Type B pancreatic cell (in vitro differentiated cells): ENCODE data around the gene RAB40A. TPM values are rescaled to one million over a fixed set of nuclear protein-coding genes. Genes with fewer than 3 reads are reported as not detected.
"Not testable (repeated sequence)": the region's sequence is repeated elsewhere in the genome, so short reads cannot be mapped to it uniquely, and the experiment has no call there.

Experiments
- DNase-seq: peaks from one replicate; pipeline ENCODE4 v3.0.0; 2021; ENCODE audit warnings: mixed read lengths; ENCODE audit not compliant: unreplicated experiment; ENCODE audit errors: extremely low spot score
- H3K27ac Mint-ChIP-seq: 2 replicates; pipeline ENCODE4 v1.8.0; 2021; ENCODE audit warnings: mild to moderate bottlenecking, mixed read lengths
- H3K27me3 Mint-ChIP-seq: 2 replicates; pipeline ENCODE4 v1.8.0; 2021; ENCODE audit warnings: mixed read lengths
- H3K36me3 Mint-ChIP-seq: 2 replicates; pipeline ENCODE4 v1.8.0; 2021; ENCODE audit warnings: mixed read lengths
- H3K4me1 Mint-ChIP-seq: one replicate; pipeline ENCODE4 v1.8.0; 2021; ENCODE audit warnings: mixed read lengths; ENCODE audit not compliant: unreplicated experiment
- H3K4me3 Mint-ChIP-seq: 2 replicates; pipeline ENCODE4 v1.8.0; 2021; ENCODE audit warnings: mild to moderate bottlenecking, mixed read lengths
- H3K9me3 Mint-ChIP-seq: 2 replicates; pipeline ENCODE4 v1.8.0; 2021; ENCODE audit warnings: mixed read lengths
- CTCF ChIP-seq: fragments of 200-600 bp; sonication (generic); conservative IDR thresholded peaks from 2 replicates; pipeline ENCODE4 v1.5.0; 2021; ENCODE audit warnings: antibody characterized with exemption, mild to moderate bottlenecking
- total RNA-seq: library from RNA; stranded (reverse); gene quantifications from 2 replicates; pipeline ENCODE4 v1.2.1, GENCODE V29; 2021; ENCODE audit warnings: low replicate concordance

Gene RAB40A
- total RNA-seq, 1 donor from 2014 or later = 0.51 TPM

- H3K4me1 Mint-ChIP-seq = no peaks in the 10 kb centered on the region
- H3K36me3 Mint-ChIP-seq = no peaks in the 10 kb centered on the region
- H3K27ac Mint-ChIP-seq = no peak overlapping the region
- no peaks in the 10 kb centered on the region for H3K27me3 Mint-ChIP-seq
- H3K9me3 Mint-ChIP-seq = no peaks in the 10 kb centered on the region
- no peak for TF ChIP-seq CTCF
- no peak for DNase-seq
- no peak overlapping the region for H3K4me3 Mint-ChIP-seq
These were observed 23.5 kb downstream of the RAB40A start for GRCh38 chrX:103495786-103496185.

- H3K9me3 Mint-ChIP-seq, H3K4me1 Mint-ChIP-seq, H3K36me3 Mint-ChIP-seq, DNase-seq, H3K27me3 Mint-ChIP-seq, H3K27ac Mint-ChIP-seq, H3K4me3 Mint-ChIP-seq: not testable (repeated sequence)
These were observed 25.7 kb downstream of the RAB40A start for GRCh38 chrX:103493578-103493977.

GRCh38 chrX:103489733-103490132 is 29.6 kb downstream of the RAB40A start:
- not testable (repeated sequence) for H3K27me3 Mint-ChIP-seq, H3K36me3 Mint-ChIP-seq, H3K4me3 Mint-ChIP-seq, DNase-seq, H3K4me1 Mint-ChIP-seq, H3K9me3 Mint-ChIP-seq, H3K27ac Mint-ChIP-seq
- peak; percentile 68 for TF ChIP-seq CTCF

- Mint-ChIP-seq H3K36me3 (no peaks in the 10 kb centered on the region), H3K4me1 (no peaks in the 10 kb centered on the region), H3K9me3 (no peaks in the 10 kb centered on the region), H3K4me3 (no peak overlapping the region), H3K27ac (no peak overlapping the region), H3K27me3 (no peaks in the 10 kb centered on the region)
- TF ChIP-seq CTCF = no peak
- no peak for DNase-seq
These were observed 30.5 kb downstream of the RAB40A start for GRCh38 chrX:103488794-103489193.

GRCh38 chrX:103488332-103488731 is 31.0 kb downstream of the RAB40A start:
- H3K27ac Mint-ChIP-seq = no peak overlapping the region
- no peaks in the 10 kb centered on the region for H3K9me3 Mint-ChIP-seq

GRCh38 chrX:103483720-103484119 is 35.6 kb downstream of the RAB40A start:
- H3K27ac Mint-ChIP-seq = no peak overlapping the region
- H3K9me3 Mint-ChIP-seq = no peaks in the 10 kb centered on the region
- H3K4me1 Mint-ChIP-seq = no peaks in the 10 kb centered on the region
- no peak overlapping the region for H3K4me3 Mint-ChIP-seq
- no peak for DNase-seq
- H3K27me3 Mint-ChIP-seq = no peaks in the 10 kb centered on the region
- H3K36me3 Mint-ChIP-seq = no peaks in the 10 kb centered on the region
- TF ChIP-seq CTCF = no peak

More at GRCh38 chrX:103488332-103488731, 31.0 kb downstream of the RAB40A start:
- peak; percentile 72 for TF ChIP-seq CTCF
- no peak for DNase-seq
- Mint-ChIP-seq H3K36me3 (no peaks in the 10 kb centered on the region), H3K4me3 (no peak overlapping the region), H3K4me1 (no peaks in the 10 kb centered on the region), H3K27me3 (no peaks in the 10 kb centered on the region)
